ENCODE data around the gene HMOX2. TPM values are rescaled to one million over a fixed set of nuclear protein-coding genes. Genes with fewer than 3 reads are reported as not detected.

Gene HMOX2
- total and polyA plus RNA-seq, 2 of the 13 experiments (the other 11 are each of a cell fraction or from before 2014, with no cell fraction given) = 60.3 to 70.4 TPM

GRCh38 chr16:4461250-4462085 is 14.7 kb upstream of the HMOX2 start (continued):
- TF ChIP-seq ZBTB4 (CRISPR knock-in tag; IDR thresholded peaks at IDR 0.05; ENCODE audit: borderline replicate concordance) (no peak), SNAI1 (CRISPR knock-in tag; IDR thresholded peaks at IDR 0.05; ENCODE audit: borderline replicate concordance) (peak; percentile 64; the same call in 1 of the 2 replicates), ZNF142 (CRISPR knock-in tag; IDR thresholded peaks at IDR 0.05) (no peak), TFAP4 (IDR thresholded peaks at IDR 0.05; ENCODE audit: borderline replicate concordance, low read depth) (peak; percentile 74; the same call in 1 of the 2 replicates), ZNF136 (CRISPR knock-in tag; IDR thresholded peaks at IDR 0.05; ENCODE audit: low read depth) (peak; percentile 70; the same call in 1 of the 2 replicates), PRDM10 (CRISPR knock-in tag; IDR thresholded peaks at IDR 0.05; ENCODE audit: low read depth) (peak; percentile 100), SIN3A (IDR thresholded peaks at IDR 0.05; ENCODE audit: borderline replicate concordance, low read depth, low read length) (no peak), HMGXB4 (CRISPR knock-in tag; IDR thresholded peaks at IDR 0.05; ENCODE audit: borderline replicate concordance in 1 of 2, low read depth in 1 of 2) (peak in 1 of 2 experiments; percentile 18; a peak in 1 of 4 replicates), ZNF329 (CRISPR knock-in tag; IDR thresholded peaks at IDR 0.05; ENCODE audit: low read depth) (no peak; the same call in 1 of the 2 replicates), ZNF724P (CRISPR knock-in tag; IDR thresholded peaks at IDR 0.05; ENCODE audit: borderline replicate concordance) (no peak)
